Measurements from ENCODE around the gene SCNM1.
"Not testable (repeated sequence)": the region's sequence is repeated elsewhere in the genome, so short reads cannot be mapped to it uniquely, and the experiment has no call there.

The SCNM1 gene

DNA sequence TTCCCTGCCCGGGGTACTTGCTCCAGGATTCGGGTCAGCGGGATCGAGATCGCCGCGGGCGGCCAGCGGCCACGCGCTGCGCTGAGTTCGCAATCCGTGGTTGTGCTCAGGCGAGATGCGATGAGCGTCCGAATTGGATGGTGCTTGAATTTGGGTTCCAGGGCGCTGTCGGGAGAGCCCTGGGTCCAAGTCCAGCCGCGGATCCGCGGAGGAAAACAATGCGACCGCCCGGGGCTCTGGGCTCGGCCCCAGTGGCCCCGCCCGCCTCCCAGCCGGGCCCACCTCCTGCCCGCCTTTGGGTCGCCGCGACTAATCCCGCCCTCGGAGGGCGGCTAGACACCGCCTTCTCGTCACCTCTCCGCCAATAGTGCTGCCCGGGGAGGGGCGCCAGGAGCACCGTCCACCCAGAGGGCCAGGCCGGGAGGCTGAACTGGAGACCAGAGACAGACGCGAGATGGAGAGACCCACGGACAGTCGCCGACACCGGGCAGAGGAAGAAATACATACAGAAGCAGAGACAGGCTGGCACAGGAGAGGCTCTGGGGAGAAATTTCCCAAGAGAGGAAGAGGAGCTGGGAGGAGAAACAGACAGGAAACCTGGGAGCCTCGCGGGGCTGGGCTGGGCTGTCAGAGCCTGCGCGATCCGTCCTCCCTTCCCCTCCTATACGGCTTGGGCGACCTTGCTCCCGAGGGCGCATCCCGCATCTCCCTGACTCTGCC is 19.4 kb upstream of the SCNM1 start, which contains the start of gene SEMA6C:
TSS of gene SEMA6C (minus strand) at position 220 of the 720 bp plus-strand sequence. CDS start 4,010 bp downstream, outside the sequence.
- DNase-seq (ENCODE audit: low read depth) = peak; percentile 56

GRCh38 chr1:151147132-151147503 is 18.8 kb upstream of the SCNM1 start:
- DNase-seq (ENCODE audit: low read depth) = no peak

DNA sequence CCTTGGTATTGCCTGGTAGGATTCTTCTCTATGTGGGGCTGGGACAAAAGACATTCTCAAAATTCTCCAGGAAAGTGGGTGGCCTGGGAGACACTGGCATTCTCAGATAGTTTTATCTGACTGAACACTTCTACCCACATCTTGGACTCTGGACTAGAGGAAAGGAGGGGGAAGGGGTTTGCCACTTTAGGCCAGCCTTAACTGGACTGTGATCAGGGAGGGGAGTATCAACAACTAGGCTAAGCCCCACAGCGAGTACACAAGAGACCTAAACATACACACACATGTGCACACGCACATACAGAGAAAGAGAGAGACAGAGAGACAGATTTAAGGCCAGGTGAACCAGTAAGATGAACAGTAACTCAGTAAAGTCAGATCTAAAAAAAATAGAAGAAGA is 18.3 kb upstream of the SCNM1 start:
- no peak for DNase-seq (ENCODE audit: low read depth)

DNA sequence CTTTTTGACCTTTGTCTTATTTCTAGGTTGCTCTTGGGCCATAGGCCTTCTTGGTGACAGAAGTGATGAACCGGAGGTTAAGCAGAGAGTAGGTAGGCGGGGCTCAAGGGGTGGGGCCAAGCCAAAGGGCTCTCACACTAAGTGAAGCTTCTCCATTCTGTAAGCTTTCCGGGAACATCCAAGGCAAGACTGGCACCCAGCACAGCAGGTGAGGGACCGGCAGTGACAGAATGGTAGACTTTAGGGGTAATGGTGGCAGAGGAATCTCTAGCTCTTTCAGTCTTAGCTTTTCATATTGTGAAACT is 9.5 kb upstream of the SCNM1 start, which contains the start of gene TNFAIP8L2:
TSS of gene TNFAIP8L2 (plus strand) at position 135 of the 305 bp plus-strand sequence. CDS start 2,049 bp downstream, outside the sequence.
- no peak for DNase-seq (ENCODE audit: low read depth)

GRCh38 chr1:151157067-151157531 is 8.8 kb upstream of the SCNM1 start:
- no peak for DNase-seq (ENCODE audit: low read depth)

DNA sequence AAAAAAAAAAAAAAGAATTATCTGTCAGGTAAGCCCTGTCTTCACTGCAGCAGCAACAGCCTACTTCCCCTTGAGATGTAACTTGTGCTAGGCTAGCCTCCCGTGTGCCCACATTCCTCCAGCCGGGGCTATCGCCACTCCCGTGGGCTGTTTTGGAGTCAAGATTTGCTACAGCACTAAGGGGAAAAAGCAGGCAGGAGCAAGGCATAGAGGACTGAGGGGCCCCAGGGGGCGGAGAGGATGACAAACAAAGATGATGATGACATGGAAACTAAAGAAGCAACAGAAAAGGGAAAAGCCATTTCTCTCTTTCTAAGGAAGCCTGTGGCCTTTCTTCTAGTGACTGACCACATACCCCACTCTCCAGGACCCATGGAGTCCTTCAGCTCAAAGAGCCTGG is 7.6 kb upstream of the SCNM1 start:
- no peak for DNase-seq (ENCODE audit: low read depth)

- DNase-seq (ENCODE audit: low read depth) = no peak
Observed at GRCh38 chr1:151158751-151159251, 7.1 kb upstream of the SCNM1 start.

GRCh38 chr1:151159373-151159772 is 6.6 kb upstream of the SCNM1 start:
- no peak for DNase-seq (ENCODE audit: low read depth)

DNA sequence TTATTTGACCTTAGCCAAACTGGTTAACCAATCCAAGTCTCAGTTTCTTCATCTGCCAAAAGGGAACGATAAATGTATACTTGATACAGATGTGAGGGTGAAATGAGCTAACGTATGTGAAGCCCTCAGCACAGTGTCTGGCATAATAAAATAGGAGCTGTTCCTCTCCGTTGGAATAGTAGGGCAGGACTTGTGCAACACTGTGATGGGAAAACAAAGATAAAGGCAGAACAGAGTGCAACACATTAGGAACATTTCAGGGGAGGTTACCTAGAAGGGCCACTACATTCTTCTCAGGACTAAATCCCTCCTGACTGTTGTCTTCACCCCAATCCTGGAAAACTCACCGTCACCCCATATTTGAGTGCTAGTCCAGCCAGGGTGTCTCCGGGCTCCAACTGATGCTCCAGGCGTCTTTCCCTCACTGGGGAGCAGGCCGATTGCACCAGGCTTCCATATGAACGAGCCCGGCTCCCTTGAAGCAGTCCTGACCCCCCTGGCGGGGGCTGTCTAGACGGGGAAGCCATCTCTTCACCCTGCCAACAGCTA is 1.1 kb upstream of the SCNM1 start:
- DNase-seq (ENCODE audit: low read depth) = no peak

- no peak for DNase-seq (ENCODE audit: low read depth)
Observed at GRCh38 chr1:151165281-151165737, 635 bp upstream of the SCNM1 start.

DNA sequence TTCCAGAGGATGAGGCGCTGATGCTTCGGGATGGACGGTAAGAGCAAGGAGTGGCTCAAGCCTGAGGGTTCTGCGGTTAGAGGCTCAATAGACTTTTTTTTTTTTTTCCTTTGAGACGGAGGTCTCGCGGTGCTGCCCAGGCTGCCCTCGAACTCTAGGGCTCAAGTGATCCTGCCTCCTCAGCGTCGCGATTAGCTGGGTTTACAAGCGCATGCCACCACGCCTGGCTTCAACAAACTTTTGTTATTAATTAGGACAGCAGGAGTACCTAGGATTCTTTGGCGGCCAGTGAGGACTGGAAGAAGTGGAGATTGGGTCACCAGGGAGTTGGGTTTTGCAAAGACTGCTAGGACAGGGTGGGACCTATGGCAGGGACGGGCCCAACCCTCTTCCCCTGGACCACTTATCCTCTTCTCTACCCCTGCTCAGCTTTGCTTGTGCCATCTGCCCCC is 587 bp downstream of the SCNM1 start:
- no peak for DNase-seq (ENCODE audit: low read depth)

DNA sequence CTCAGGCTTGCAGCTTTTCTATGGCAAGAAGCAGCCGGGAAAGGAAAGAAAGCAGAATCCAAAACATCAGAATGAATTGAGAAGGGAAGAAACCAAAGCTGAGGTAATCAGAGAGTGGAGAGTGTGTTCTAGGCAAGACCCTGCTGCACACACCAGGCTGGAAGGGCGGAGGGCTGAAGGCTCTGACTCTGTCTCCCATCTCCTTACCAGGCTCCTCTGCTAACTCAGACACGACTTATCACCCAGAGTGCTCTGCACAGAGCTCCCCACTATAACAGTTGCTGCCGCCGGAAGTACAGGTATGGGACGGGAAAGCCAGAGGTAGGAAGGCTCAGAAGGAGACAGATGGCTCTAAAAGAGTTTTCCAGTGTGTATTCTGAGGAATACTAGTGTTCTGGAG is 1.2 kb downstream of the SCNM1 start:
- no peak for DNase-seq (ENCODE audit: low read depth)

GRCh38 chr1:151171190-151171589 is 5.2 kb downstream of the SCNM1 start:
- no peak for DNase-seq (ENCODE audit: low read depth)

DNA sequence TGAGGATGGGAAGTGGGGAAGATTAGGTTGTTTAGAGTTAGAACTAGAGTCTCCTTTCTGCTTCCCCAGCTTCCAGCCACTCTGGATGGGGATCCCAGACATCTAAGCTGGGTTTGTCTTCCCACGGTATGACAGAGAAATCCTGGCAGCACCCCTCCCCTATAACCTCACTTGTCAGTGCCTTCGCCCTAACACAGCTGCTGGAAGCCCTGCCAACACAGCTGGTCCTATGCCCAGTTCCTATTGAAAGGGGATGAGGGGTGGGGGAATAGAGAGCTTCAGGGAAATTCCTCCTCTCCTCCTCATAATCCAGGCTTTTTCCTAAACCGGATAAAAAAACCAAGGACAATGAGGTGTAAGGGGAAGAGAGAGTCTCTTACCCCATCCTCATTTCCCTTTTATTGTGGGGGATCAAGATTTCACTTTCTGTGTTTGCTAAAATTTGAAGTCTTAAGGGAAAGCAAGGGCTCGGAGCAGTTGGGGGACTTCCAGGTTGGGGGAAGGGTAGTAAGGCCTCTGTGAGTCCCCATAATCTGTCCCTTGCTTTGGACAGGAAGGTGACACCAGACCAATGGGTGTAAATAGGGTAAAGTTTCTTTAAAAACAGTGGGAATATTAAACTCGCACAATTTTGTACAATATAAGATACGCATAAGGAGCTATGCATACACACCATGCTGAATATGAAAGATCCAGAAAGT is 9.2 kb downstream of the SCNM1 start:
- DNase-seq (ENCODE audit: low read depth) = no peak

DNA sequence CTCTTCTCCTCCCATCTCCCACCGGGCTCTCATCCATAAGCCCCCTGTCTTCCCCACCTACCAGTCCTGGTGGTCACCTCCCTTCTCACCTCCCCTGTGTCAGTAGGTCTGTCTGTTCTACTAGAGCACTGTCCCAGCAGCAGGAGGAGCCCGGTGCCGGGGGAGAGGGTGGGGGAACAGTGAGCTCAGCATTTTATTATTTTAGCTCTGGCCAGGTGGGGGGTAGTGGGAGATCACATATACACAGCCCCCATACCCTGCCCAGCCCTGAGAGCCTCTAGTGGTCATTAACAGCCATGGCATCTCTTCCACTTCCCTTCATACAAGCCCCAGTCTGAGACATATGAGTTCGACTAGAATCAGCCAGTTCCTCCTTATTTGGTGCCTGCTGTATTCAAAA is 9.9 kb downstream of the SCNM1 start, which contains the start of gene TMOD4:
TSS of gene TMOD4 (minus strand) at position 119 of the 400 bp plus-strand sequence. CDS start 1,106 bp downstream, outside the sequence.
- DNase-seq (ENCODE audit: low read depth) = no peak

GRCh38 chr1:151176514-151177045 is 10.6 kb downstream of the SCNM1 start:
- DNase-seq (ENCODE audit: low read depth) = no peak

DNA sequence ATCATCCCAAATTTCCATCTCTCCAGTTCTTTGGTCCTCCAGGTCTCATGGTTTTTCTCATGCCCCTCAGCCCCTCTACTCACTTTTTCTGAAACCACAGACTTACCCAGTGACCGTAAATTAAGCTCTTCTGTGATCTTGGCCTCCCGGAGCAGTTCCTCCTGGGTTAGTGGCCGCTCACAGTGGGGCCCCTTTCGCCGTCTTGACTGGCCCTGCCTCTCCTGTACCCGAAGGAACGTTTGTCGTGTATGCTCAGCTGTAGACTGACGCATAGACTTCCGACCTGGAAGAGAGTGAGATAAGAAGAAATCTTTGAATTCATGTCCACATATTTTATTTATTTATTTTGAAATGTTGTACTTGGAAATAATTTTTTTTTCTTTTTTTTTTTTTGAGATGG is 18.3 kb downstream of the SCNM1 start:
- no peak for DNase-seq (ENCODE audit: low read depth)

DNA sequence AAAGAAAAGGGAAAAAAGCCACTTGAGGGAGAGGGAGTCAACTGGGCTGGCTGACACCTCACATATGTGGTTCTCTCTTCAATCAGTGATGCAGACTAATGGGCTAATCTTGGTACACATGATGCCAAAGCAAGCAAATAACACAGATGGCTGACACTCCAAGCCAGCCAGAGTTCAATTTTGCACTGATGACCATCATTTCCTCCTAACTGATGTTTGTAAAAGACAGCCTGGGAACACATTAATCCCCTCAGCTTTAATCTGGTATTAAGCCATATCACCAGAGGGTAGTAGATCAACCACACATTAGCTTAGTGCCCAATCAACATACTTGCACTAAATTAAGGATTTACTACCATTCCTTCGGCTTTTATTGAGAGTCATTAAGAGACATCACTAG is 21.3 kb downstream of the SCNM1 start:
- no peak for DNase-seq (ENCODE audit: low read depth)

DNA sequence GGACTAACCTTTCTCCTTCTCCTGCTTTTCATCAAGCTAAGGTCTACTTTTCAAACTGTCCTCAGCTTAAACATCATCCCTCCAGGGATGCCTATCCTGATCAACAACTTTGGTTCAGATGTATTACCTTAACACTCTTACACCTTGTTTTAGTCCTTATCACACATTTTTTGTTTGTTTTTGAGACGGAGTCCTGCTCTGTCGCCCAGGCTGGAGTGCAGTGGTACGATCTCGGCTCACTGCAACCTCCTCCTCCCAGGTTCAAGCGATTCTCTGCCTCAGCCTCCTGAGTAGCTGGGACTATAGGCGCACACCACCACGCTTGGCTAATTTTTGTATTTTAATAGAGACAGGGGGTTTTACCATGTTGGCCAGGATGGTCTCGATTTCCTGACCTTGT is 22.7 kb downstream of the SCNM1 start:
- DNase-seq (ENCODE audit: low read depth) = not testable (repeated sequence)

DNA sequence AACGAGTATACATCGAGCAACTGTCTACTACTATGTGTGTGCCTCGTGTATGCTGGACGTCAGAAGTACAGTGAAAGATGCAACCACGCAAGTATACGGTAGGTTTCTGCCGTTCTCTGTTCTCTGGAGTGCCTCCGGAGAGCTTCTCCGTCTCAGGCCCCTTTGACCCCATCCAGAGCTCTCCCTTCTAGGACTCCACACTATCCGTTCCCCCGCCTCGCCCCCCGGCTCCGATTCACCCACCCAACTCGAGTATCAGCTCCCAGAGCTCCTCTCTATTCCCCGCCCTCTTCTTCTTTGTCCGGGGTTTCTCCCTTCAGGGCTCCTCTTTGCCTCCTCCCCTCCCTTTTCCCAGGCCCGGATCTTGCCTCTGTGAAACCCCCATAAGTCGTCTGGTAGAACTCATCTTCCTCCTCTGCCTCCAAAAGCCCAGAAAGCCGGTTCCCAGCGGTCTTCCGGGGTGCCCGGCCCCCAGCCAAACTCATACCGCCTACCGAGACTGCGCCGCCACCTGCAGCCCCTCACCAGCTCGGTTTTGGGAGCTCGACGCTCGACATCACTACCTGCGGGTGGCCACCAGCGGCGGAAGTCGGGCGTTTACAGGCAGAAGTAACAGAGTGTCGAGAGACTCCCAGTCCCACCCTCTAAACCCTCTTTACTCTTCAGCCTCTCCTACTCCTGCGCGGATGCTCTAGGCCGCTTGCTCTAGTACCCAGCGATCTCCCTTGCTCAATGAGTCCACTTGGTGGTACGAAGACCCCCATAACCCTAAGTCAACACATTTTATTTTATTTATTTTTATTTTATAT is 23.9 kb downstream of the SCNM1 start, which contains the start of gene VPS72:
TSS of gene VPS72 (minus strand) at position 561 of the 809 bp plus-strand sequence. CDS start at position 485, 76 bp downstream.
- DNase-seq (ENCODE audit: low read depth) = no peak

GRCh38 chr1:151192047-151192446 is 26.1 kb downstream of the SCNM1 start:
- no peak for DNase-seq (ENCODE audit: low read depth)

Data from HS-5 (cell line).